Liver (tissue), 9 donors: ENCODE results near the gene CWC27. TPM values are rescaled to one million over a fixed set of nuclear protein-coding genes. Genes with fewer than 3 reads are reported as not detected.

ENCODE experiments used
- DNase-seq: peaks from one replicate; pipeline ENCODE4 v3.0.0-alpha.2; 2017; ENCODE audit warnings: low spot score
- H3K27ac ChIP-seq, 2 donors: one replicate each; pipeline ENCODE4 v1.7.0; 2013; ENCODE audit warnings: inconsistent platforms in 2 of 2, low read length in 2 of 2, control low read depth in 1 of 2, low read depth in 1 of 2, mild to moderate bottlenecking in 1 of 2
- H3K27me3 ChIP-seq, 4 donors: one replicate each; pipeline versions ENCODE4 v1.6.1 to v1.7.0; 2013; ENCODE audit warnings: low read length in 3 of 4, inconsistent platforms in 1 of 4, mild to moderate bottlenecking in 1 of 4, moderate library complexity in 1 of 4; ENCODE audit not compliant: control insufficient read depth in 4 of 4, insufficient read depth in 4 of 4
- H3K36me3 ChIP-seq, 4 donors: one replicate each; pipeline versions ENCODE4 v1.6.1 to v1.7.0; 2013; ENCODE audit warnings: low read length in 3 of 4, mild to moderate bottlenecking in 3 of 4, low read depth in 1 of 4, moderate library complexity in 1 of 4; ENCODE audit not compliant: control insufficient read depth in 4 of 4, insufficient read depth in 3 of 4
- H3K4me1 ChIP-seq, 4 donors: one replicate each; pipeline versions ENCODE4 v1.6.1 to v1.7.0; 2013; ENCODE audit warnings: low read length in 3 of 4, mild to moderate bottlenecking in 3 of 4, moderate library complexity in 1 of 4; ENCODE audit not compliant: control insufficient read depth in 4 of 4, insufficient read depth in 4 of 4
- H3K4me3 ChIP-seq, 3 donors: one replicate each; pipeline versions ENCODE4 v1.6.1 to v1.7.0; 2013; ENCODE audit warnings: low read length in 3 of 3, control low read depth in 1 of 3, low read depth in 1 of 3, mild to moderate bottlenecking in 1 of 3
- H3K9ac ChIP-seq, 2 donors: one replicate each; pipeline ENCODE4 v1.7.0; 2013; ENCODE audit warnings: low read length in 2 of 2, mild to moderate bottlenecking in 2 of 2, moderate library complexity in 2 of 2, control low read depth in 1 of 2, low read depth in 1 of 2
- H3K9me3 ChIP-seq, 4 donors: one replicate each; pipeline versions ENCODE4 v1.6.1 to v1.7.0; 2013; ENCODE audit warnings: low read length in 3 of 4; ENCODE audit not compliant: control insufficient read depth in 4 of 4
- EGR1 ChIP-seq, 2 donors: IDR thresholded peaks; 2 replicates each; pipeline ENCODE4 v1.6.1; 2016 to 2018; ENCODE audit warnings: antibody characterized with exemption in 2 of 2, low read depth in 2 of 2
- FOXA1 ChIP-seq: IDR thresholded peaks from 2 replicates; pipeline ENCODE4 v1.6.1; 2016; ENCODE audit warnings: antibody characterized with exemption
- FOXA2 ChIP-seq: IDR thresholded peaks from 2 replicates; pipeline ENCODE4 v1.6.1; 2016; ENCODE audit warnings: antibody characterized with exemption
- GABPA ChIP-seq, 2 donors: IDR thresholded peaks in 1 of 2; conservative IDR thresholded peaks in 1 of 2; 2 replicates each; pipeline ENCODE4 v1.6.1; 2016; ENCODE audit warnings: antibody characterized with exemption in 2 of 2, mild to moderate bottlenecking in 1 of 2, moderate library complexity in 1 of 2
- HNF4A ChIP-seq, 2 donors: conservative IDR thresholded peaks; 2 replicates each; pipeline ENCODE4 v1.6.1; 2016; ENCODE audit warnings: antibody characterized with exemption in 2 of 2, mild to moderate bottlenecking in 2 of 2
- HNF4G ChIP-seq: IDR thresholded peaks from 2 replicates; pipeline ENCODE4 v1.6.1; 2016; ENCODE audit warnings: antibody characterized with exemption
- JUND ChIP-seq, 2 donors: IDR thresholded peaks; 2 replicates each; pipeline ENCODE4 v1.6.1; 2016; ENCODE audit warnings: antibody characterized with exemption in 2 of 2
- NR2F2 ChIP-seq: IDR thresholded peaks from 2 replicates; pipeline ENCODE4 v1.6.1; 2016; ENCODE audit warnings: antibody characterized with exemption
- RAD21 ChIP-seq, 2 donors: IDR thresholded peaks; 2 replicates each; pipeline ENCODE4 v1.6.1; 2016; ENCODE audit warnings: antibody characterized with exemption in 2 of 2, mild to moderate bottlenecking in 2 of 2
- RXRA ChIP-seq, 2 donors: IDR thresholded peaks; 2 replicates each; pipeline ENCODE4 v1.6.1; 2017 to 2018; ENCODE audit warnings: antibody characterized with exemption in 2 of 2, mild to moderate bottlenecking in 1 of 2
- SP1 ChIP-seq: IDR thresholded peaks from 2 replicates; pipeline ENCODE4 v1.6.1; 2018; ENCODE audit warnings: antibody characterized with exemption, mild to moderate bottlenecking
- TAF1 ChIP-seq: conservative IDR thresholded peaks from 2 replicates; pipeline ENCODE4 v1.6.1; 2016; ENCODE audit warnings: antibody characterized with exemption, mild to moderate bottlenecking
- YY1 ChIP-seq: IDR thresholded peaks from 2 replicates; pipeline ENCODE4 v1.6.1; 2016; ENCODE audit warnings: antibody characterized with exemption, mild to moderate bottlenecking
- WGBS: extraction: QIAGEN DNeasy Blood & Tissue Kit; methylation state at CpG from one replicate; pipeline ENCODE4 v1.1.7; 2013; 5-methylcytosine and 5-hydroxymethylcytosine counted together
- polyA plus RNA-seq, 2 donors: library from polyadenylated mRNA; stranded (reverse) in 1 of 2; unstranded in 1 of 2; fragments of 200-250 nt in 1 of 2; fragments of >200 nt in 1 of 2; fragmentation: Nextera tagmentation in 1 of 2; extraction: Ambion mirVana in 1 of 2; gene quantifications; one replicate each; pipeline versions ENCODE4 v1.2.1 to v1.2.3, GENCODE V29; 2013 to 2015
- total RNA-seq, 2 donors: library from RNA; depleted of rRNA; stranded (reverse); fragments of >200 nt; gene quantifications; one replicate each; pipeline ENCODE4 v1.2.3, GENCODE V29; 2014
- TF ChIP-seq, protein P1 (sequence below): fragments of 150-350 bp; IDR thresholded peaks from 2 replicates; pipeline ENCODE4 v1.5.1; 2017; ENCODE audit warnings: improper control_type of control experiment, low read depth, low read length; ENCODE audit not compliant: missing input control
- TF ChIP-seq, protein P2 (sequence below): IDR thresholded peaks from 2 replicates; pipeline ENCODE4 v1.6.1; 2016; ENCODE audit warnings: antibody characterized with exemption
- TF ChIP-seq, protein P3 (sequence below): IDR thresholded peaks from 2 replicates; pipeline ENCODE4 v1.6.1; 2016; ENCODE audit warnings: antibody characterized with exemption, mild to moderate bottlenecking
- TF ChIP-seq, protein P4 (sequence below): IDR thresholded peaks from 2 replicates; pipeline ENCODE4 v1.6.1; 2016; ENCODE audit warnings: antibody characterized with exemption
- TF ChIP-seq, protein P5 (sequence below): IDR thresholded peaks from 2 replicates; pipeline ENCODE4 v1.6.1; 2016; ENCODE audit warnings: antibody characterized with exemption
- donor health status: healthy.
- donor health status: healthy.
- donor health status: healthy.
- donor health status: healthy.
- donor health status: healthy.

Gene CWC27
- total and polyA plus RNA-seq, 4 donors: 3.9 to 9.8 (median 6.0) TPM

DNA sequence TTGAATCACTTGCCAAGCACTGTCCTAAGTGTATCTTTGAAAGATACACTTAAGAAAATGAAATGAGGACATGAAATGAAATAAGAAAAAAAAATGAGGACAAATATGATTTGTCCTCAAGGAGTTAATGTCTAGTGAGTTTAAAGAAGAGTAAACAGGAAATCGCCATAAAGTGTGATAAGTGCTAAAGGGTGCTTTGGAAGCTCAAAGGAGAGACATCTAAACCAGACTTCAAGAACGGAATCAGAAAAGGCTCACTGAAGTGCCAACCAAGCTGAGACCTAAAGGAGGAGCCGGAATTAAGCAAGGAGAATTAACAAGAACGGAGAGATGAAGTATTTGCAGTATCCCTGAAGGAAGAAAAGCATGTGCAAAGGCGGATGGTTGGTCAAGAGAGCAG, 200.8 kb downstream of the CWC27 start:
- no peak for DNase-seq

More for the DNA sequence above, 200.8 kb downstream of the CWC27 start:
- Histone ChIP-seq H3K27me3 (no peaks in the 10 kb centered on the region), H3K9ac (no peak overlapping the region), H3K27ac (no peak overlapping the region), H3K36me3 (peaks cover 0 to 4% (median 0%) of the 10 kb centered on the region in 4 donors), H3K4me1 (no peaks in the 10 kb centered on the region), H3K9me3 (no peaks in the 10 kb centered on the region), H3K4me3 (no peak overlapping the region)
- 74% methylated on average over 5 of the region's 5 CpGs for WGBS
- TF ChIP-seq JUND (IDR thresholded peaks at IDR 0.05) (no peak), HNF4G (no peak), YY1 (no peak), SP1 (no peak), FOXA2 (no peak), HNF4A (conservative IDR thresholded peaks at IDR 0.05) (no peak), NR2F2 (no peak), TAF1 (no peak), GABPA (IDR thresholded peaks at IDR 0.05 in 1 of 2, conservative IDR thresholded peaks at IDR 0.05 in 1 of 2) (no peak), EGR1 (IDR thresholded peaks at IDR 0.05; ENCODE audit: low read depth in 2 of 2) (no peak), RAD21 (IDR thresholded peaks at IDR 0.05) (no peak), FOXA1 (no peak), RXRA (IDR thresholded peaks at IDR 0.05) (no peak)
- TF ChIP-seq, protein P1, sequence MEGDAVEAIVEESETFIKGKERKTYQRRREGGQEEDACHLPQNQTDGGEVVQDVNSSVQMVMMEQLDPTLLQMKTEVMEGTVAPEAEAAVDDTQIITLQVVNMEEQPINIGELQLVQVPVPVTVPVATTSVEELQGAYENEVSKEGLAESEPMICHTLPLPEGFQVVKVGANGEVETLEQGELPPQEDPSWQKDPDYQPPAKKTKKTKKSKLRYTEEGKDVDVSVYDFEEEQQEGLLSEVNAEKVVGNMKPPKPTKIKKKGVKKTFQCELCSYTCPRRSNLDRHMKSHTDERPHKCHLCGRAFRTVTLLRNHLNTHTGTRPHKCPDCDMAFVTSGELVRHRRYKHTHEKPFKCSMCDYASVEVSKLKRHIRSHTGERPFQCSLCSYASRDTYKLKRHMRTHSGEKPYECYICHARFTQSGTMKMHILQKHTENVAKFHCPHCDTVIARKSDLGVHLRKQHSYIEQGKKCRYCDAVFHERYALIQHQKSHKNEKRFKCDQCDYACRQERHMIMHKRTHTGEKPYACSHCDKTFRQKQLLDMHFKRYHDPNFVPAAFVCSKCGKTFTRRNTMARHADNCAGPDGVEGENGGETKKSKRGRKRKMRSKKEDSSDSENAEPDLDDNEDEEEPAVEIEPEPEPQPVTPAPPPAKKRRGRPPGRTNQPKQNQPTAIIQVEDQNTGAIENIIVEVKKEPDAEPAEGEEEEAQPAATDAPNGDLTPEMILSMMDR: no peak
- TF ChIP-seq, protein P2, sequence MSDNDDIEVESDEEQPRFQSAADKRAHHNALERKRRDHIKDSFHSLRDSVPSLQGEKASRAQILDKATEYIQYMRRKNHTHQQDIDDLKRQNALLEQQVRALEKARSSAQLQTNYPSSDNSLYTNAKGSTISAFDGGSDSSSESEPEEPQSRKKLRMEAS: no peak
- TF ChIP-seq, protein P3, sequence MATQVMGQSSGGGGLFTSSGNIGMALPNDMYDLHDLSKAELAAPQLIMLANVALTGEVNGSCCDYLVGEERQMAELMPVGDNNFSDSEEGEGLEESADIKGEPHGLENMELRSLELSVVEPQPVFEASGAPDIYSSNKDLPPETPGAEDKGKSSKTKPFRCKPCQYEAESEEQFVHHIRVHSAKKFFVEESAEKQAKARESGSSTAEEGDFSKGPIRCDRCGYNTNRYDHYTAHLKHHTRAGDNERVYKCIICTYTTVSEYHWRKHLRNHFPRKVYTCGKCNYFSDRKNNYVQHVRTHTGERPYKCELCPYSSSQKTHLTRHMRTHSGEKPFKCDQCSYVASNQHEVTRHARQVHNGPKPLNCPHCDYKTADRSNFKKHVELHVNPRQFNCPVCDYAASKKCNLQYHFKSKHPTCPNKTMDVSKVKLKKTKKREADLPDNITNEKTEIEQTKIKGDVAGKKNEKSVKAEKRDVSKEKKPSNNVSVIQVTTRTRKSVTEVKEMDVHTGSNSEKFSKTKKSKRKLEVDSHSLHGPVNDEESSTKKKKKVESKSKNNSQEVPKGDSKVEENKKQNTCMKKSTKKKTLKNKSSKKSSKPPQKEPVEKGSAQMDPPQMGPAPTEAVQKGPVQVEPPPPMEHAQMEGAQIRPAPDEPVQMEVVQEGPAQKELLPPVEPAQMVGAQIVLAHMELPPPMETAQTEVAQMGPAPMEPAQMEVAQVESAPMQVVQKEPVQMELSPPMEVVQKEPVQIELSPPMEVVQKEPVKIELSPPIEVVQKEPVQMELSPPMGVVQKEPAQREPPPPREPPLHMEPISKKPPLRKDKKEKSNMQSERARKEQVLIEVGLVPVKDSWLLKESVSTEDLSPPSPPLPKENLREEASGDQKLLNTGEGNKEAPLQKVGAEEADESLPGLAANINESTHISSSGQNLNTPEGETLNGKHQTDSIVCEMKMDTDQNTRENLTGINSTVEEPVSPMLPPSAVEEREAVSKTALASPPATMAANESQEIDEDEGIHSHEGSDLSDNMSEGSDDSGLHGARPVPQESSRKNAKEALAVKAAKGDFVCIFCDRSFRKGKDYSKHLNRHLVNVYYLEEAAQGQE: no peak
- TF ChIP-seq, protein P4, sequence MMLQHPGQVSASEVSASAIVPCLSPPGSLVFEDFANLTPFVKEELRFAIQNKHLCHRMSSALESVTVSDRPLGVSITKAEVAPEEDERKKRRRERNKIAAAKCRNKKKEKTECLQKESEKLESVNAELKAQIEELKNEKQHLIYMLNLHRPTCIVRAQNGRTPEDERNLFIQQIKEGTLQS: no peak
- TF ChIP-seq, protein P5, sequence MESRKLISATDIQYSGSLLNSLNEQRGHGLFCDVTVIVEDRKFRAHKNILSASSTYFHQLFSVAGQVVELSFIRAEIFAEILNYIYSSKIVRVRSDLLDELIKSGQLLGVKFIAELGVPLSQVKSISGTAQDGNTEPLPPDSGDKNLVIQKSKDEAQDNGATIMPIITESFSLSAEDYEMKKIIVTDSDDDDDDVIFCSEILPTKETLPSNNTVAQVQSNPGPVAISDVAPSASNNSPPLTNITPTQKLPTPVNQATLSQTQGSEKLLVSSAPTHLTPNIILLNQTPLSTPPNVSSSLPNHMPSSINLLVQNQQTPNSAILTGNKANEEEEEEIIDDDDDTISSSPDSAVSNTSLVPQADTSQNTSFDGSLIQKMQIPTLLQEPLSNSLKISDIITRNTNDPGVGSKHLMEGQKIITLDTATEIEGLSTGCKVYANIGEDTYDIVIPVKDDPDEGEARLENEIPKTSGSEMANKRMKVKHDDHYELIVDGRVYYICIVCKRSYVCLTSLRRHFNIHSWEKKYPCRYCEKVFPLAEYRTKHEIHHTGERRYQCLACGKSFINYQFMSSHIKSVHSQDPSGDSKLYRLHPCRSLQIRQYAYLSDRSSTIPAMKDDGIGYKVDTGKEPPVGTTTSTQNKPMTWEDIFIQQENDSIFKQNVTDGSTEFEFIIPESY: no peak
